GM18508 (cell line): ENCODE results near the gene CCDC178.
"Not testable (repeated sequence)": the region's sequence is repeated elsewhere in the genome, so short reads cannot be mapped to it uniquely, and the experiment has no call there.

ENCODE experiments used
- ATAC-seq: cut with Tn5 transposase; IDR thresholded peaks from one replicate; pipeline ENCODE4 v1.9.1; 2021; ENCODE audit warnings: moderate number of reproducible peaks; ENCODE audit not compliant: insufficient read depth, unreplicated experiment

Gene CCDC178

DNA sequence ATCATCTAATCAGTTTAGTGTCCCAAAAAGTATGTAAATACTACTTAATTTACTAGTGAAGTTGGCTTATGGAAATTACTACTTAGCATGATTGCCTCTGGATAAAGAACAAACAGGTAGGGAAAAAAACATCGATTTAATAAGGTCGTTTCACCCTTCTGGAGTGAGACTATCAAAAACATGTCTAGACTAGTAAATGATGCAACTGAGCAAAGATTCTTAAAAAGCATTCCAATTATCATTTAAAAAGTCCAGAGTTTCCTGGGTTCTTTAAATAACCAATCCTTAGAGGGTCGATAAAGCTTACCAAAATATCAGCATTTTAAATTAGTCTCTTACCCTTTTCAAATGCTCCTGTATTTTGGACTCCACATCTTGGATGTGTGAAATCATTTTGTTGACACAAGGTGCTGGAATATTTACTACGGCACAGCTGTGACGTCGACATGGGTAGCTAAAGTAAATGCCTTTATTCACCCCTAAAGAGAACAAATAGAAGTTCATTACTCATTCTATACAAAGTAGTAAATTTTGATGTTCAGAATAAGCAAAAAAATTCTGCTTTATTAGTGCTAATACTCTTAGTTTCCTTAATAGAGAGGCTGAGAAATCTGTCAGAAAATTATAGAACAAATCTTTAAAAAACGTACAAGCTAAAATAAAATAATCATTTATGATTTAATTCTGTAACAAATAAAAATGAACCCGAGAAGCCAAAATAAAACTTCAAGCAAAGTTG, 70.6 kb downstream of the CCDC178 start:
- ATAC-seq, result no peak

DNA sequence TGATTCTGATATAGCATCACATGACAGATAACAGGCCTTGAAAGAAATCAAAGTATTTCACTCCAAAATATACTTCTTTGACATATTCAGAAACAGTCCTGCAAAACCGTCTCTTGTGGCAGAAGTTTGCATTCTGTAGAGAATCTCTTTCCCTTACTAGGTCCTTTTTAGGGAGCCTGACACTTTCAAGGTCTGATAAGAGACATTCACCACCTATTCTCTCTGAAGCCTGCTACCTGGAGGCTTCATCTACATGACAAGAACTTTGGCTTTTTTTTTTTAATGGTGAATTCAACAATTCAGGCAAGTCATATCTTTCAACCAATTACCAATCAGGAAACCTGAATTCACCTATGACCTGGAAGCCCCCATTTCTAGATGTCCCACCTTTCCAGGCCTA, 83.8 kb downstream of the CCDC178 start:
- ATAC-seq, result no peak

DNA sequence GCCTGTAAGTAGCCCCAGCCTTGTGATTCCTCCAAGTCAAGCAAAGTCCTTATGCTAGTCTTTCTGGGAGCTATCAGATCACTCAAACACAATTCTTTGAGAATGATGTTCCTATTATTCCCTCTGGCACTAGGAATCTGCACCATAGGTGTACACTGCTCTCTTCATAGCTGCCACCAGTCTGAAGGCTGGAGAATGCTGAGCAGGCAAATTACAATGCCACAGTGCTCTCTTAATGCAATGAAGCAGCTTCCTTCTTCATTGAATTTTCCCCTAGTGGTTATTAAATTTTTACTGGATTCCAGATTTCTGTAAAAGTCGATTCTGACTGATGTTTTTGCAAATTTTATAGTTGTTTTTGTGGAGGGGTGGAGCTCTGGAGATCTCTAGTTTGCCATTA, 84.8 kb downstream of the CCDC178 start:
- no peak for ATAC-seq

DNA sequence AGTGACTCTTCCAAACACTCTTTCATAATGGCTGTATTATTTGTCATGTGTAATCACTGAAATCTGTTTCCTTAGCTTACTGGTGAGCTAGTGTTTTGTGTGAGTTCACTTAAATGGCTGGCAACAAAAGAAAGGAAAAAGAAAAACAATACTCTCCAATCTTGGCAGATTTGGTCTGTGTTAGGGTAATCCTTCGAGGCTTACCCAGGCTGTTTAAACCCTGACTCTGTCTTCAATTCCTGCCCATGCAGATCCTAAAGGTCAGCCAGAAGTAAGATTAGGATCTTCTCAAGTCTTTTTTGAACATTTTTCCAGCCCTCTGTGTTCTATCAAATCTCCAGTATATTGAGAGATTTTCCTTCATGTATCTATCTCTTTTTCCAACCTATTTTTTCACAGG, 85.3 kb downstream of the CCDC178 start:
- ATAC-seq, result no peak

DNA sequence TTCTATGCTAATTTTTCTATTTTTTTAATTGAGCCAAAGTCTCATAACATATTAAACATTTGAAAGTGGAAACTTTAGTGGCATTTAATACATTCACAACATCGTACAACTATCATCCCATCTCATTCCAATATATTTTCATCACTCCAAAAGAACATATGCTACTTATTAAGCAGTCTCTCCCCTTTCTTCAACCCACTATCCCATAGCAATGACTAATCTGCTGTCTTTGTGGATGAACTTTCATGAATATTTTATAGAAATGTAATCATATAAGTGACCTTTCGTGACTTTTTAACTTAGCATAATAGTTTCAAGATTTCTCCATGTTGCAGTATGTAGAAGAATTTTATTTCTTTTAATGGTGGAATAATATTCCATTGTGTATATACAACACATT, 90.3 kb downstream of the CCDC178 start:
- ATAC-seq, result no peak

DNA sequence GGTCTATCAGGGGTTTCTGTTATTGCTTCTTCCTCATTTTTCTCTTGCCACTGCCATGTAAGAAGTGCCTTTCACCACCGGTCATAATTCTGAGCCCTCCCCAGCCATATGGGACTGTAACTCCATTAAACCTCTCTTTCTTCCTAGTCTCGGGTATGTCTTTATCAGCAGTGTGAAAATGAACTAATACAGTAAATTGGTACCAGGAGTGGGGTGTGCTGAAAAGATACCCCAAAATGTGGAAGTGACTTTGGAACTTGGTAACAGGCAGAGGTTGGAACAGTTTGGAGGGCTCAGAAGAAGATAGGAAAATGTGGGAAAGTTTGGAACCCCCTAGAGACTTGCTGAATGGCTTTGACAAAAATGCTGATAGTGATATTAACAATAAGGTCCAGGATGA, 100.8 kb downstream of the CCDC178 start:
- ATAC-seq, result not testable (repeated sequence)

DNA sequence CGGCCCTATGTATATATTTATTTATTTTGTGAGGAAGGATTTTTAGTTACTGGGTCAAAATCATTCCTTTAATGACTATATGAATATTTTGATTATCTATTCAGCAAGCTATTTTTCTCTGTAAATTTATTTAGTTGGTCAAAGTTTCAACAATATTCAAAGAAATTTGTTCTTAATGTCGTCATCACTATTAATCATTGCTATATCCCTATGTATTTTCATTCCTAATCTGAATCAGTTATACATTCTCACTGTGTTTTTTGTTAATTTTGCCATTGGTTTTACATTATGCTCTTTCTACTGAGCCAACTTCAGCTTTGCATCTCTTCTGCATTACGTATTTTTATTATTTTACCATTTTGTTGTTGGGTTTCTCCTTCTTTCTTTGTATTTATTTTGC, 105.7 kb downstream of the CCDC178 start:
- ATAC-seq, result no peak

DNA sequence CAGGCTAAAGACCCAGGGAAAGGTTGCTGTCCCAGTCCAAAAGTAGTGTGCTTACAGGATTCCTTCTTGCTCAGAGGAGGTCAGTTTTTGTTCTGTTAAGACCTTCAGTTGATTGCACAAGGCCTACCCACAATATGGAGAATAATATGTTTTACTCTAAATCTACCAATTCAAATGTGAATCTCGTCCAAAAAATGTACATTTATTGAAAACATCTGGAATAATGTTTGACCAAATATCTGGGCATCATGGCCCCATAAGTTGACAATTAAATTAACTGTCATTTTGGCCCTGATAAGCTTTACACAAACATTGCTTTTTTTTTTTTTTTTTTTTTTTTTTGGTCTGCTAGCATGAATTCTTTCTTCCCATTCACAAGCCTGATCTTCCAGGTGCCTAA, 109.8 kb downstream of the CCDC178 start:
- ATAC-seq, result no peak

DNA sequence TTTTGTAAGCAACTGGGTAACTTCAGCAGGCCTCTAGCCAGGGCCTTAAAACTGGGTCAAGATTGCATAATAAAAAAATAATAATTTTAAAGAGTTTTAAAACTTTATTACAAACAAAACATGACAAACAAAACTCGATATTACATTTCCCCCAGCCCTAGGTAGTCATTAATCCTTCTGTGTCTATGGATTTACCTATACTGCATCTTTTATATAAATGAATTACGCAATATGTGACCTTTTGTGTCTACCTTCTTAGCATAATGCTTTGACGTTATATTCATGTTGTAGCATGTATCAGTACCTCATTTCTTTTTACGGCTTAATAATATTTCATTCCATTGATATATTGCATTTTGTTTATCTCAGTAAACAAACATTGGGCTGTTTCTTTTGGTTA, 113.5 kb downstream of the CCDC178 start:
- no peak for ATAC-seq

DNA sequence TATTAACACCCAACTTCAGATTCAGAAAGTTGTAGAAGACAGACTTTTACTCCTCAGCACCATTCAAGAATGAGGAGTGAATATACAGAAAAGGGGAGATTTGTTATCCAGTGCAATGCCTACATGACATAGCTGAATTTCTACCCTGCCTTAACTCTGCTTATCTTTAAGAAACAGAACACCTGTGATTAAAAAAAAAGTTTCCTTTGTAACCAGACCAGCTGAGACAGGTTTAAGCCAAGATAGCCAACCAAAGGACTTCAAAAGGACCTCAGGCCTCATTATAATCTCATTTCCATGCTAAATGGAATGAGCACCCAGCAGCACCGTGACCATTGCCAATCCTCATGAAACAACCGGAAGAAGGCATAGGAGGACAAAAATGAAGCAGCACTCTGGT, 122.9 kb downstream of the CCDC178 start:
- ATAC-seq, result no peak

DNA sequence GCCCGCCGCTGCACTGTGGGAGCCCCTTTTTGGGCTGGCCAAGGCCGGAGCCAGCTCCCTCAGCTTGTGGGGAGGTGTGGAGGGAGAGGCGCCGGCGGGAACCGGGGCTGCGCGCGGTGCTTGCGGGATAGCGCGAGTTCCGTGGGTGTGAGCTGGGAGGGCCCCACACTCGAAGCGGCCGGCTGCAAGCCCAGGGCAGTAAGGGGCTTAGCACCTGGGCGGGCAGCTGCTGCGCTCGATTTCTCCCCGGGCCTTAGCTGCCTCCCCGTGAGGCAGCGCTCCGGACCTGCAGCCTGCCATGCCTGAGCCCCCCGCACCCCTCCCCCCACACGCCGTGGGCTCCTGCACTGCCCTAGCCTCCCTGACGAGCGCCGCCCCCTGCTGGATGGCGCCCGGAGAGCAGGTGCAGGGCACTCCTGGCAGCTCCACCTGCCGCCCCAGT, 124.4 kb downstream of the CCDC178 start:
- no peak for ATAC-seq

DNA sequence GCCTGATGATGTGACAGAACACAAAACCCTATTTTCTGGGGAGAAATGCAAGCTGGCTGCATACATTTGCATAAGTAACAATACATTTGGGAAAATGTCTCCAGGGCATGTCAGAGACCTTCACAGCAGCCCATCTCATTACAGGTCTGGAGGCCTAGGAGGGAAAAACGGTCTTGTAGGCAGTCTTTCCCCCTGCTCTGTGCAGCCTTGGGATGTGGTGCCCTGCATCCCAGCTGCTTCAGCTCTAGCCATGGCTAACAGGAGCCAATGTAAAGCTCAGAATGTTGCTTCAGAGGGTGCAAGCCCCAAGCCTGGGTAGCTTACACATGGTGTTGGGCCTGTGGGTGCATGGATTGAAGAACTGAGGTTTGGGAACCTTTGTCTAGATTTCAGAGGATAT, 133.0 kb downstream of the CCDC178 start:
- ATAC-seq, result no peak

DNA sequence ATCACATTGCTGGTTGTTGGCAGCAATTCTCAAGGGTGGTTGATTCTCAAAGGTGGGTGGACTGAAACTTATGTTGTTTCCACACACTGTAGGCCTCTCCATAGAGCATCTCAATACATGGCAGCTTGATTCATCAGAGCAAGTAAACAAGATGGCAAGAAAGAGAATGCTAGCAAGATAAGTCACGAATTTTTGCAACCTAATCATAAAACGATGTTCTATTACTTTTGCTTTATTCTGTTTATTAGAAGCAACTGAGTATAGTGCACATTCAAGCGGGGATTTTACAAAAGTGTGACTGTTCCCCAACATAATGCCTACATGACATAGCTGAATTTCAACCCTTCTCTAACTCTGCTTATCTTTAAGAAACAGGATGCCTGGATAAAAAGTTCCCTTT, 136.2 kb downstream of the CCDC178 start:
- ATAC-seq, result no peak

DNA sequence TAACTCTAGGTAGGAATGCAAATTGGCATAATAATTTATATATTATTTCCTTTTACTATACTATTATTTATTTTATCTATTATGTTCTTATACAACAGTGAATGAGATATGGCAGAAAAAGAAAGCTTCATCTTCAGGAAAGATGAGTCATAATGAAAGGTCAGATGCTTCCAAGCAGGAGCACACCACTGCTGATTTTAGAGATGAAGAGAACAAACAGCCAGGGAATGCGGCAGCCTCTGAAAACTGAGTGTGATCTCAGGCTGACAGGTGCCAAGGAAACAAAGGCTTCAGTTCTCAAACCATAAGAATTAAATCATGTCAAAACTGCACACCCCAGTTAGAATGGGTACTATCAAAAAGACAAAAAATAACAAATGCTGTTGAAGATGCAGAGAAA, 149.0 kb downstream of the CCDC178 start:
- no peak for ATAC-seq

DNA sequence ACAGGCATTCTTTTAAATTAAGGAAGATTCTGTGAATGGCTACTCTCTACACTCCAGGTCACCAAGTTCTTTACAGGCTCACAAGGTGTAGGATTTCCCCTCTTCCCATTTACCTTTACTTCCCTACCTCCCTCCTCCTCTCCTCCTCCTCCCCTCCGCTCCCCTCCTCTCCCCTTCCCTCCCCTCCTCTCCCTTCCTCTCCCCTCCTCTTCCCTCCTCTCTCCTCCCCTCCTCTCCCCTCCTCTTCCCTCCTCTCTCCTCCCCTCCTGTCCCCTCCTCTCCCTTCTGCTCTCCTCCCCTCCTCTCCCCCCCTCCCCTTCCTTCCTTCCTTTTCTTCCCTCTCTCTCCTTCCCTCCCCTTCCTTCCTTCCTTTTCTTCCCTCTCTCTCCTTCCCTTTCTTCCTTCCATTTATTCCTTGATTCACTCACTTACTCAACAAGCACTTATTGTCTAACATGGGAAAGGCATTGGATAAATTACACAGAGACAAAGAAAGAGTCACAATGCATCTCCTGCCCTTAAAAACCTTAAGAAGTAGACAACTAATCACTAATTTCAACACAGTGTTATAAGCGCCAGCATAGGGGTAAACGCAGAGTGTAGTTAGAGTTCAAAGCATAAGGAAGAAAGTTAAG, 152.3 kb downstream of the CCDC178 start:
- ATAC-seq, result no peak

DNA sequence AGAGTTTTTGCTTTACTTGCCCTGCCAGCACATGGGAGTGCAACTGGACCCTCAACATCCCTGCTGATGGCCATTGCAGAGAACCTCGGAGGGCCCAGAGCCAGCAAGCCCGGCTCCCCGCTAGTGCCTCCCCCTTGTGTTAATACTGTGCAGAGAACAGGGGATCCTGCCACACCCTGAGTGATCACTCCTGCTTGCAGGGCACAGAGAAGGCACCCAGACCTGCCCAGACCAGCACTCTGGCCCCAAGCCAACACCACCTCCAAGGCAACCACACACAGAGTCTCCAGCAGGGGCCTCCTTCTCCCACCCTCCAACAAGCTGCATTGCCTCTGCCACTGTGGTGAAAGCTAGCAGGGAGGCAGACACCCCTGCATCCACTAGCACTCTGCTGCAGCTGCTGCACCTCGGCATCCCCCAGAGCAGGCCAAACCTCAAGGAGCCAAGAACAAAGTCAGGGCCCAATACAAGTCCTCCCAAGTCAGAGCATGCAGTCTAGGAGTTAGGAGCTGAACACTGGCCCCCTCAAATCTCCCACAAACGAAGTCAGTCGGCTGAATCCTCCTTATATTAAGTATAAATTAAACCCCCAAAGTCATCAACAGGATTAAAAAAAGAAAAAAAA, 157.7 kb downstream of the CCDC178 start:
- no peak for ATAC-seq

DNA sequence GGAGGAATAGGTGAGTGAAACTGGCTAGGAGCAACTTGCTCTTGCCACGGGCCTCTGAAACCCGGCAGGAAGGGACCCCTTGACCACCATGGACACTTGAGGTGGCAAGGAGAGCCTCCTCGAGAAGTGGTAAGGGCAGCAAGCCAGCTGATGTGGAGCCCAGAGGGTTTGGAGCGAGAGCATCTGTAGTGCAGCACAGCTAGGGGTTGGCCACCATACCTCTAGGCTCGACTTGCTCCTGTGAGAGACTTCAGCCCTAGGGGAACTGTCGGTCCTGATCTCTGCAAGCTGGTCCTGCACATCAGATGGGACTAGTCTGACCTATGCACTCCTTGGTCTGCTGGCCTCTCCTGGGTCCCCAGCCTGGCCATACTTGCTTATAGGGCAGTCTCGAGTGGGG, 158.4 kb downstream of the CCDC178 start:
- ATAC-seq, result no peak

DNA sequence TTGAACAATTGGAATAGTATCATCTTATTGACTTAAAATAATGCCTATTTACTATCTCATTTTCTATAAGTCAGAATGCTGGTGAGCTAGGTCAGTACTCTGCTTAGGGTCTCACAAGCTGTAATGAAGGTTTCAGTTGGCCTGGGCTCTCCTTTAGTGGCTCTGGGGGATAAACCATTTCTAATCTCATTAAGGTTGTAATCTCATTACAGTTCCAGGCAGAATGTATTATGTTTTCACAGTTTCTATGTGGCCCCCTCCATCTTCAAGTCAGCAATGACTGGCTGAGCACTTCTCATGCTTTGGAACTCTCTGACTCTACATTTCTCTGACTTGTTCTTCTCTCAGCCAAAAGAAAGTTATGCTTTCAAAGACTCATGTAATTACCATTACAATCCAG, 163.1 kb downstream of the CCDC178 start:
- ATAC-seq, result no peak

DNA sequence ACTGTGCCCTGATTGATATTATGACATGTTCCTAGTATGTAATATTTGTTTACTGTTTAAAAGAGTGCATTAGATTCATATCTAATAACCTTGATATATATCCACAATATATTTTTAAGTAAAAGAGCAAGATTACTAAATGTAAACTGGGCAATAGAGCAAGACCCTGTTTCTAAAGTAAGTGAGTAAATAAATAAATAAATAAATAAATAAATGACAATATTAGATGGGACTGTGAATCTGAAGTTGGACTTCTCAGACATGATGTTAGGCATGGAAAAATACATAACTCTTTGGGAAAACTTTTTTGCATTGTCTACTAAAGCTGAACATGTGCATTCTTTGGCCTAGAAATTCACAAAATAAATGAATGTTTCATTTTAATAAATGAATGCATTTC, 164.7 kb downstream of the CCDC178 start:
- no peak for ATAC-seq

DNA sequence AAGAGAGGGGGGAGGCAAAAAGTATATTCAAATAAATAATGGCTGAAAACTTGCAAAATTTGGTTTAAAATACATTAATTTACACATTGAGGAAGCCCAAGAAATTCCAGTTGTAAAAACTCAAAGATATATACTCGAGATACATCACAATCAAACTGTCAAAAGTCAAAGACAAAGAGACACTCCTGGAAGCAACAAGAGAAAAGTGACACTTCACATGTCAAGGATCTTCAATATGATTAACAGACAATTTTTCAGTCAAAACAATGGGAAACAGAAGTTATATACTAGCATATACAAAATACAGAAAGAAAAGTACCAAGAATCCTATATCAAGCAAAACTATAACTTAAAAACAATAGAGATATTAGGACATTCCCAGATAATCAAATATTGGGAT, 170.2 kb downstream of the CCDC178 start:
- ATAC-seq, result no peak

DNA sequence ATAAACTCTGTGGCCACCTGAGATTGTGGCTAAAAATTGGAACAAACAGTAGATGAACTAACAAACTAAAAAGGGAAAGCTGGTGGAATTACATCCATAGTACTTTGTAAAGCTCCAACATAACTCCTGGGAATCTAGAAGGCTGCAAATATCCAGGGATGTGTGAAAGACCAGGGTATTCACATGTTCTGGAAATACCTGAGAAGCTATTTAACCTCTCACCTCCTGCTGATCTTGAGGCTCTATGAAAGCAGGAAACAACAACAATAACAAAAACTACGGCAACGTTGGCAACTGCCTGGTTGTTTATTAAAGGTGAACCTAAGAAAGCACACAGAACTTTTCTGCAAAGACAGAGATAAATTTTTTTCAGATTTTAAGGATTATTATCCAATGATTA, 171.3 kb downstream of the CCDC178 start:
- ATAC-seq, result no peak

DNA sequence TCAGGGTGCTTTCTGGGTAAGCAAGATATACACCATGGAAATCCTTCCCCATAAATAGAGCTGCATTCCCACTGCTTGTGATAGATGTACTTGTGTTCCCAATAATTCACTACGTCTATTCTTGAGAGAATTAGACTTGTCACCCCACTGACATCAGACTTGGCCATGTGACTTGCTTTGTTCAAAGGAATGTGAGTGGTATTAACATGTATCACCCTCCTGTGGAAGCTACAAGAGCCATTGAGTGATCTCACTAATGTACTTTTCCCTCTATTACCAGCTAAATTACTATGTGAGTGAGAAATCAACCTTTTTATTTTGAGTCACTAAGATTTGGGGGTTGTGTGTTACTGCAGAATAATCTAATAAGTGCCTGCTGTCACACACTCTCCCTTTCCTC, 176.0 kb downstream of the CCDC178 start:
- ATAC-seq, result no peak
